Measurements from ENCODE around the gene CD82.

- TF ChIP-seq CTCF (IDR thresholded peaks at IDR 0.05): no peak
- TF ChIP-seq REST (IDR thresholded peaks at IDR 0.05; ENCODE audit: insufficient read depth in 1 of 2, low read depth in 2 of 2, low read length in 1 of 2): no peak
- no peak for TF ChIP-seq POLR2AphosphoS5 (IDR thresholded peaks at IDR 0.05; ENCODE audit: low read depth, low read length)
Measured at GRCh38 chr11:44518968-44519550, 46.4 kb upstream of the CD82 start.
